Skin of body (tissue), 2 donors: ENCODE data around the gene ABTB2. TPM values are rescaled to one million over a fixed set of nuclear protein-coding genes. Genes with fewer than 3 reads are reported as not detected.

ENCODE experiments used
- DNase-seq: peaks from one replicate; lab custom pipeline; 2025; lab: John Stamatoyannopoulos, UW
- total RNA-seq: library from RNA; depleted of rRNA; stranded (reverse); fragments of >200 nt; gene quantifications from one replicate; pipeline ENCODE4 v1.2.3, GENCODE V29; 2014

Gene ABTB2
- total RNA-seq, 1 donor from 2014 or later: 5.7 TPM

- DNase-seq: no peak
Observed at GRCh38 chr11:34343686-34344085, 14.1 kb downstream of the ABTB2 start.

GRCh38 chr11:34343153-34343552 lies 14.7 kb downstream of the ABTB2 start:
- no peak for DNase-seq

- peak; percentile 49 for DNase-seq
Observed at GRCh38 chr11:34341931-34342533, 15.8 kb downstream of the ABTB2 start.

GRCh38 chr11:34341096-34341495 lies 16.7 kb downstream of the ABTB2 start:
- DNase-seq: no peak

GRCh38 chr11:34340653-34341052 lies 17.2 kb downstream of the ABTB2 start:
- DNase-seq: no peak

- no peak for DNase-seq
Observed at GRCh38 chr11:34339149-34340064, 18.4 kb downstream of the ABTB2 start.

GRCh38 chr11:34337016-34337415 lies 20.8 kb downstream of the ABTB2 start:
- no peak for DNase-seq

- no peak for DNase-seq
Observed at GRCh38 chr11:34335801-34336200, 22.0 kb downstream of the ABTB2 start.

- no peak for DNase-seq
Observed at GRCh38 chr11:34335331-34335730, 22.5 kb downstream of the ABTB2 start.

GRCh38 chr11:34333787-34334186 lies 24.0 kb downstream of the ABTB2 start:
- no peak for DNase-seq

- no peak for DNase-seq
Observed at GRCh38 chr11:34332524-34332923, 25.3 kb downstream of the ABTB2 start.

- no peak for DNase-seq
Observed at GRCh38 chr11:34331736-34332135, 26.1 kb downstream of the ABTB2 start.

GRCh38 chr11:34331329-34331728 lies 26.5 kb downstream of the ABTB2 start:
- no peak for DNase-seq

- DNase-seq: no peak
Observed at GRCh38 chr11:34330653-34331052, 27.2 kb downstream of the ABTB2 start.

- DNase-seq: no peak
Observed at GRCh38 chr11:34329876-34330275, 27.9 kb downstream of the ABTB2 start.

GRCh38 chr11:34328632-34328910 lies 29.2 kb downstream of the ABTB2 start:
- no peak for DNase-seq

- DNase-seq: peak; percentile 84
Observed at GRCh38 chr11:34327804-34328631, 29.8 kb downstream of the ABTB2 start.

GRCh38 chr11:34324466-34324865 lies 33.3 kb downstream of the ABTB2 start:
- DNase-seq: no peak

GRCh38 chr11:34323601-34324000 lies 34.2 kb downstream of the ABTB2 start:
- DNase-seq: no peak

GRCh38 chr11:34318111-34319037 lies 39.4 kb downstream of the ABTB2 start:
- no peak for DNase-seq

GRCh38 chr11:34317666-34318065 lies 40.1 kb downstream of the ABTB2 start:
- DNase-seq: no peak
